ENCODE data around the gene SPIN2B.
"Not testable (repeated sequence)": the region's sequence is repeated elsewhere in the genome, so short reads cannot be mapped to it uniquely, and the experiment has no call there.

Gene SPIN2B

DNA sequence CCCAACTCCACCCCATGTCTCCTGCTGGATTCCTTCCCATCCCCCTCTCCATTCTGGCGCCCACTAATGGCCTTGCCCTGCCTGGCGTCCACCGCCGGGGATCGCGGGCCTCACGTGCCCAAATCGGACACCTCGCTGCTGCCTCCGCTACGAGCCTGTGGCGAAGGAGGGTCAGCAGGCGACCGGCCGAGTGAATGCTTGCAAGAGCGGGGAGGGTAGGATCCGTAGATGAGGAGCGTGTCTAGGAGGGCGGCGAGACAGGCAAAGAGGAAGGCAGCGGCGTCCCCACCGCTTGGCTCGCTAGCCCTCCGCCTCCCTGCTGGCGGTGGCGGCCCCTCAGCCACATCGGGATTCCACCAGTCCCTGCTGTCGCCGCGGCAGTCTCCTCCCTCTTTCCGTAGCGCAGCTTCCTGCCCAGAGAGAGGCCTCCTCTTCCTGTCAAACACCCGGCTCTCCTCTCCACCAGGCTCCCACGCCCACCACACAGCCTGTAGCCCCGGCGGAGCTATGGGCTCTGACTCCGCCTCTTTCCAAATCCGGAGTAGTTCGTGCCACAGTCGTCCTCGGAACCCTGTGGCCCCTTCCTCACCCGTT, at the start of gene SPIN2B:
Gene SPIN2B, minus strand, starts transcription at position 387 of the 594 bp plus-strand sequence.
- DNase-seq = peak; percentile 79

DNA sequence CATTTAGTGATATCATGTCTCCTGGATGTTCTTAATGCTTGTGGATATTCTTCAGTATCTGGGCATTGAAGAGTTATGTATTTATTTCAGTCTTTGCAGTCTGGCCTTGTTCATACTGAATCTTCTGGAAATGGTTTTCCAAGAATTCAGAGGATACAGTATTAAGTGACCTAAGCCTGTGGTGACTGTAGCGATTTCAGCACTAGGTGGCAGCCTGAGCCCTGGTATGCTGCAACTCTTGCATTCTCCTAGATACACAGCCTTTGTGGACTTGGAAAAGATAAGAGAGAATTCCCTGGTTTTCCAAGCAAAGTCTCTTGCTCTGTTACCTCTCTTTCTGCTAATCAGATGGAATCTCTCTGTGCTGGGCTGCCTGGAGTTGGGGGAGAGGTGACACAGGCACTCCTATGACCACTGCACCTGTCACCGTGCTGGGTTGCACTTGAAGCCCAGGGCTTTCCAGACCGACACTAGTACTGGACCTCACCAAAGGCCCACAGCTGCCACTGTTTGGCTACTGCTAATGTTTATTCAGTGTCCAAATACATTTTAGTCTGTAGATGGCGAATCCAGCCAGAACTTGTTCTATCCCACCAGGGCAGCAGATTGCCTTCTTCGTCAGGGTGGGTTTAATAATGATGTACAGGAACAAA, 35.2 kb upstream of the SPIN2B start:
- DNase-seq = no peak

DNA sequence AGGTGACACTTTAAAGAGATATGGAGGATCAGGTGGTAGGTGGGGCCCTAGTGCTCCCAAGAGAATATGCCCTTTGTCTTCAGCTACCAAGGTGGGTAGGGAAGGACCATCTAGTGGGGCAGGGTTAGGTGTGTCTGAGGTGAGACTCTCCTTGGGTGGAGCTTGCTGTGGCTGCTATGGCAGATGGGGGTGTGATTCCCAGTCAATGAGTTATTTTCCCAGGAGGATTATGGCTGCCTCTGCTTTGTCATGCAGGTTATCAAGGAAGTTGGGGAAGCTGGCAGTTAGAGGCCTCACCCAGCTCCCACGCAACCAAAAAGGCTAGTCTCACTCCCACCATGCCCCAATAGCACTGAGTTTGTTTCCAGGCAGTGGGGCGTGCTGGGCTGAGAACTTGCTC, 33.8 kb upstream of the SPIN2B start:
- DNase-seq = no peak

DNA sequence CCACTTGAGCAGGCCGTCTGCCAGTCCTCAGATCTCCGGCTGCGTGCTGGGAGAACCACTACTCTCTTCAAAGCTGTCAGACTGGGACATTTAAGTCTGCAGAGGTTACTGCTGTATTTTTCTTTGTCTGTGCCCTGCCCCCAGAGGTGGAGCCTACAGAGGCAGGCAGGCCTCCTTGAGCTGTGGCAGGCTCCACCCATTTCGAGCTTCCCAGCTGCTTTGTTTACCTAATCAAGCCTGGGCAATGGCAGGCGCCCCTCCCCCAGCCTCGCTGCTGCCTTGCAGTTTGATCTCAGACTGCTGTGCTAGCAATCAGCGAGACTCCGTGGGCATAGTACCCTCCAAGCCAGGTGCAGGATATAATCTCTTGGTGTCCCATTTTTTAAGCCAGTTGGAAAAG, 30.9 kb upstream of the SPIN2B start:
- not testable (repeated sequence) for DNase-seq

DNA sequence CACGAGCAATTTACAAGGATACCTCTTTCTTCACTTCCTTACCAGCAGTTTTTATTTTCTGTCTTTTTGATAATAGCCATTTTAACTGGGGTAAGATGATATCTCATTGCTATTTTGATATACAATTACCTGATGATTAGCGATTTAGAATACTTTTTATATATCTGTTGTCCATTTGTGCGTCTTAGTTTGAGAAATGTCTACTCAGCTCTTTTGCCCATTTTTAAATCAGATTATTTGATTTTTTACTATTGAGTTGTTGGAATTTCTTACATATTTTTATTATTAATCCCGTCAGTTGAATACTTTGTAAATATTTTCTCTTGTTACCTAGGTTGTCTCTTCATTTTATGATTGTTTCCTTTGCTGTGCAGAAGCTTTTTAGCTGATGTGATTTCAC, 17.3 kb upstream of the SPIN2B start:
- no peak for DNase-seq

DNA sequence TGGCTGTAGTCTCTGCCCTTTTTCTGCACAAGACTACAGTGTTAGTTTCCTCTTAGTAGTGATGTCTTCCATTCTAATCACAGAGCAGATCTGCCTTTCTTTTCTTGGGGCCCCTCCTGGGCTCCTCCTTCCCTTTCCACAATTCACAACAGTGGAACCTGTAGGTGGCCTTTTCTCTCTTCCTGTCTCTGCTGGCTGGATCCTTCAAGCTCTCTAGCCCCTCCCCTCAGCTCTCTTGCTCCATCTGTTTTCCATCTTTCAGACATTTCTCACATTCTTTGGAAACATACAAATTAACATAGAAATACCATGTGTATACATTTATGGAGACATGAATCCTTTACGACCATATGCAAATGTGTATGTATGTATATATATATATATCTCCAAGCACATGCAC, 16.2 kb upstream of the SPIN2B start:
- DNase-seq = no peak

DNA sequence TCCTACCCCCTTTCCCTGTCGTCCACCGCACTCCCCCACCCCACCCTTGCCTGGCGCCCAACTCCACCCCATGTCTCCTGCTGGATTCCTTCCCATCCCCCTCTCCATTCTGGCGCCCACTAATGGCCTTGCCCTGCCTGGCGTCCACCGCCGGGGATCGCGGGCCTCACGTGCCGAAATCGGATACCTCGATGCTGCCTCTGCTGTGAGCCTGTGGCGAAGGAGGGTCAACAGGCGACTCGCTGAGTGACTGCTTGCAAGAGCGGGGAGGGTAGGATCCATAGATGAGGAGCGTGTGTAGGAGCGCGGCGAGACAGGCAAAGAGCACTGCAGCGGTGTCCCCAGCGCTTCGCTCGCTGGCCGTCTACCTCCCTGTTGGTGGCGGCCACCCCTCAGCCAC, 15.7 kb upstream of the SPIN2B start, which contains the start of gene SPIN2A:
Gene SPIN2A, minus strand, starts transcription at position 325 of the 400 bp plus-strand sequence. CDS start 800 bp downstream, outside the sequence.
- DNase-seq = not testable (repeated sequence)

DNA sequence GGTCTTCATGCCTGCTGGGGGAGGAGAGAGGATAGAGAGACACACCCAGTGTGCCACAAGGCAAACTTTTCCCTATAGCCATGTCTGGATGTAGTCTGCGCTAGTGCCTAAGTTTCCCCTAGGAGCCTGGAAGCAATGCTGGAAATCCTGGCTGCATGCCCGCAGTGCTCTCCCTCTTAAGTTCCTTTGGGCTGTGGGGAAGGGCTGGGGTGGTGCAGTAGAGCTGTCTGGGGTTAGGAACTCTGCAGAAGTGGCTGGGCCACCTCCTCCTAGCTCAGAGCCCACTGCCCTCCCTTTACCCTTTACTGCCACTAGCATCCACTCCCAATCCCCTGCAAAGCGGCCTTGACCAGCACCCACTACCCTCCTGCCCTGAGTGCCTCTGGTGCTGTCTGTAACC, 15.2 kb upstream of the SPIN2B start:
- not testable (repeated sequence) for DNase-seq

DNA sequence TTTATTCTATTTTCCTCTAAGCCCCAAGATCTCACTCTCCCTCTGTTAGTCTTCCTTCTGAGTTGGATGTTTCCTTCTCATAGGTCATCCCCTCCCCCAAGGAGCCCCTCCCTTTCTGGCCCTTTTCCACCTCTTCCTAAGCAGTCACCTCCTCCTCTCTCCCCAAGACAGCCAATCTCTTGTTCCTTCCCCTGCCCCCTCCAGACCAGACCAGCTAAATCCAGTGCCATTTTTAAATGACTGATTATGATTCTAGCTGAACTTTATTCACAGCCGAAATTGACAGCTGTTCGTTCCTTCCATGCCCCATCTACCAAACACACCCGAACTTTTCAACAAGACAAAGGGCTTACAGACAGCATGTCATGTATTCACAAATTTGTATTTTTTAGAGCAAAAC, 13.9 kb upstream of the SPIN2B start:
- DNase-seq = no peak

DNA sequence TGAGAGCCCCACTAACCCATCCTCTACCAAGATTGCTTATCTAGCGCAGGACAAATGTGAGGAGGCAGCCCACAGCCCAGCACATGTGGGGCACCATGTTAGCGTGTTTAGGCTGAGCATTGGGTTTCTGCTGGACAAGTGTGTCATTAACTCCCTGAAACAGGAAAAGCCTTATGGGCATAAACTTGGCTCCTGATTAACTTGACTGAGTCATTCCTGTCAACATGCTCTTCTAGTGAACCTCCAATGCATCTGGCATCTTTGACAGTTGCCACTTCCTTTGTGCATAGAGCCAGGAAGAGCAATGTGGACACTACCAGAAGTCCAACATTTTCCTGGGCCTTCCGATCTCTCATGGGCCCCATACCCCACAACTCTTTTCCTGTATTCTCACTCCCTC, 13.4 kb upstream of the SPIN2B start:
- DNase-seq = no peak

DNA sequence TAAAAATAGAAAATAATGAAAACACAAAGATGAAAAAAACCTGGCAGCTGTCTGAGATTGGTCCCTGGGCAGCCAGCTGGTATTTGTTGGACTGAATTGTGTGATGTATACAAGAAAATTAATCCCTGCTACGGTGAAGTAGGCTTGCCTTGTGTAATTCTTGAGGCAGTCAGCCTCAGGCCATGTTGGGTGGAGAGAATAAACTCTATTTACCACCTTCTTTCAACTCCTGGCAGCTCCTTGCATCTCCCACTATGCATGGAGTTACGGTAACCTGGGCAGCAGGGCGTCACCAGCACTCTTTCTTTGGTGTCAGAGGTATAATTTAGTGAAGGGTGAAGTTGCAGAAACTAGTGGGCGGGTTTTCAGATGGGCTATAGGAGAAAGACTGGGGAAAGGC, 12.4 kb upstream of the SPIN2B start:
- DNase-seq = no peak

DNA sequence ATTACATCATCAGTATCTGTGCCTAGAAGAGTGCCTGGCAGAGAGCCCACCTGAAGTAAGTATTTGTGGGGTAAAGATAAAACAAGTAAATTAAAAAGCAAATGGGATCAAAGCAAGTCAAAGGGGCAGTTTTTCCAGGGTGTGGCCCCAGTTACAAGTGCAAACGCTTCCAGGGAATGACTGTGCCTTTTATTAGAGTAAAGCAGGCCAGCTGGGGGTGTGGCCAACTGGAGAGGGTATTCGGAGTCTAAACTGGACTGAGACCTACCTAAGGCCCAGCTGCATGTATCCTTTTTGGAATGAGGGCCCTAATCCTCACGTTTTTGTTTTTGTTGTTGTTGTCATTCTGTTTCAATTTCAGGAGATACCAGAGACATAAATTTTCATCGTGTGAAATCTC, 11.9 kb upstream of the SPIN2B start:
- not testable (repeated sequence) for DNase-seq

DNA sequence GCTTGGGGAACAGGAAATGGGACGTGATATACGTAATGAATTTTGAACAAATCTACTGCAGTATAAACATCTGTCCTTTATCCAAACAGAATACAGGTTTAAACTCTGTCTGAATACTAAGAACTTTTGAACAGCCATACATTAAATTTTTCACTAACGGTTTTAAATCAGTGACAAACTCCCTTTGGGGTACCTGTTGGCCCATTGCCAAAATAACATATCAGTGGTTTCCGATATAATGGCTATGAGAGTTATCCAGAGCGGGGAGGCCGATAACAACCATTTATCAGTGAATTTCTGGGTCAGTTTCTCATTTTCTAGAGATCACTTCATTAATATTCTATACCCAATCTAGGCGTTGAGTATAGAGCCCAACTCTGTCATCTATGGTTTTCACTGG, 10.7 kb upstream of the SPIN2B start:
- DNase-seq = no peak

DNA sequence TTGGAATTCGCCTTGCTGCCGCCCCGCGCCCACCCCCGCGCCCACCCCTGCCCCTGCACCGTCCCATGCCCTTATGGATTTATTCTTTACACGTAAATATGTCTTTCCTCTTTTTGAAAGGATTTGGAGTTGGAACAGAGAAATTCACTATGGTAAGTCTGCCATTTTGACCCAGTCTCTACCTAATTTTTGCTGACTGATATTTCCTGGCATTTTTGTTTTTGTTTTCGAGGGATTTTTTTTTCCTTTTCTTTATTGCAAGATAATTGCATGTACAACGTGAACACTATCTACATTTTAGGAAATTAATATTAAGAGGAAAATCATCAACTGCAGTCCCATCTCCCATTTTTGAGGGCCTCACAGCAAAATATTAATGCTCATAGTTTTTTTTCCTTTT, 468 bp upstream of the SPIN2B start:
- DNase-seq = no peak

DNA sequence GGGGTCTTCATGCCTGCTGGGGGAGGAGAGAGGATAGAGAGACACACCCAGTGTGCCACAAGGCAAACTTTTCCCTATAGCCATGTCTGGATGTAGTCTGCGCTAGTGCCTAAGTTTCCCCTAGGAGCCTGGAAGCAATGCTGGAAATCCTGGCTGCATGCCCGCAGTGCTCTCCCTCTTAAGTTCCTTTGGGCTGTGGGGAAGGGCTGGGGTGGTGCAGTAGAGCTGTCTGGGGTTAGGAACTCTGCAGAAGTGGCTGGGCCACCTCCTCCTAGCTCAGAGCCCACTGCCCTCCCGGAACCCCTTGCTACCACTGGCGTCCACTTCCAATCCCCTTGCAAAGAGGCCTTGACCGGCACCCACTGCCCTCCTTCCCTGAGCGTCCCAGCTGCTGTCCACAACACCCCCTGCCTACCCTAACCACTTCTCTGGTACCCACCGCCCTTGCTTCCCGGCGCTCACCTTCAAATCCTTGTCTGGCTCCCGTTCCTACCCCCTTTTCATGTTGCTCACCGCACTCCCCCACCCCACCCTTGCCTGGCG, 658 bp downstream of the SPIN2B start:
- DNase-seq = not testable (repeated sequence)

DNA sequence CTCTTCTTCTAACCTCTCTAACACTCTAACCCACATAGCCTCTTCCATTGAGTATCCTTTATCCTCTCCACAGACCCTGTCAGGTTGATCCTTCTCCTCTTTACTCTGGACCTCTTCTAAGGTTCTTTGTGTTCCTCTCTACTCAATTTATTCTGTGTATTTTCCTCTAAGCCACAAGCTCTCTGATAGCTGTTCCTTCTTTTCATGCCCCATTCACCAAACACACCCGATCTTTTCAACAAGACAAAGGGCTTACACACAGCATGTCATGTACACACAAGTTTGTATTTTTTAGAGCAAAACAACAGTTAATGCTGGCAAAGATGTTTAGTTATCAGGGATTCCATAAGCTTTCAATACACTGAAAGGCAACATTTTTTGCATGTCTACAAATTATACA, 1.9 kb downstream of the SPIN2B start:
- DNase-seq = no peak

DNA sequence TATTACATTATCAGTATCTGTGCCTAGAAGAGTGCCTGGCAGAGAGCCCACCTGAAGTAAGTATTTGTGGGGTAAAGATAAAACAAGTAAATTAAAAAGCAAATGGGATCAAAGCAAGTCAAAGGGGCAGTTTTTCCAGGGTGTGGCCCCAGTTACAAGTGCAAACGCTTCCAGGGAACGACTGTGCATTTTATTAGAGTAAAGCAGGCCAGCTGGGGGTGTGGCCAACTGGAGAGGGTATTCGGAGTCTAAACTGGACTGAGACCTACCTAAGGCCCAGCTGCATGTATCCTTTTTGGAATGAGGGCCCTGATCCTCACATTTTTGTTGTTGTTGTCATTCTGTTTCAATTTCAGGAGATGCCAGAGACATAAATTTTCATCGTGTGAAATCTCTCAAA, 3.8 kb downstream of the SPIN2B start:
- not testable (repeated sequence) for DNase-seq

DNA sequence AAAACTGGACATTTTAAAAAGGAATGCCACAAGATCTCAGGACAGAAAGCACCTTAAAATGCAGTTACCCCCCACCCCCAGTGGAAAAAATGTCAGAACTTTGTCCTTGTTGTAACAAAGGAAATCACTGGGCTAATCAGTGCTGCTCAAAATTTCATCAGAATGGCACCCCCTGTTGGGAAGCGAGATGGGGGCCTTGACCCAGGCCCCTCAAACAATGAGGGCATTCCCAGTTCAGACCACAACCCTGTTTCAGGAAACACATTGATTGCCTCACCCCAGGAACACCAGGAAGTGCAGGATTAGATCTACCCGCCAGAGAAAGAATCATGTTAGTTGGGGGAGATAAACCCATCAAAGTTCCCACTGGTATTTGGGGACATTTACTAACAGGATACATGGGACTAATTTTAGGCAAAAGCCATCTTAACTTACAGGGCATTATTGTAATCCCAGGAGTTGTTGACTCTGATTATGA, 16.4 kb downstream of the SPIN2B start:
- DNase-seq = no peak

DNA sequence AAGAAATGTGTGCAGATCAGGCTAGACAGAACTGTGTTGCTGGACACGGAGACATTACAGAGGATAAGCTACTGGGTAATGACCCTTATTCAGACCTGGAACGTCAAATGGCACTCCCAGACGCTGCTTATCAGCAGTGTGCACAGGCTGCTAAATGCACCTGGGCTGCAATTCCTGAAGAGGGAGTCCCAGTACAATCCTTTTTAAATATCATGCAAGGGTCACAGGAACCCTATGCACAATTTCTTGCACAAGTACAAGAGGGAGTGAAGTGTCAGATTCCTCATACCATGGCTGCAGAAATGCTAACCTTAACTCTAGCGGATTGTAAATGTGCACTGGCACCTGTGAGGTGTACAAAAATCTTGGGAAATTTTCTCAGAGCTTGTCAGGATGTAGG, 16.9 kb downstream of the SPIN2B start:
- DNase-seq = no peak

DNA sequence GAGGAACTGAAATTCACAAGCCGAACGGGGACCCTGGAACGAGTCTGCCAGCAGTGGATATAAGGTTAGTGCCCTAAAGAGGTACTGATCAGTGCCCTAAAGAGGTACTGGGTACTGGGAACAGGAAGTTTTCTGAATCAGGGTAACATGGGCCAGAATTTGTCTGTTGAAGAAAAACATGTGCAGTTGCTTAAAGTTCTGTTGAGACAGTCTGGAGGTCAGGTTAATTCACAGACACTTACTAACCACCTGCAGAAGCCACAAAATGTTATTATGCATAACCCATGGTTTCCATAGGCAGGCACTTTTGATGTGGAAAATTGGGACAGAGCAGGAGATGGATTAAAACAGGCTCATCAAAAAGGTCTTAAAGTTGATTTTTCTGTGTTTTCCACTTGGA, 17.9 kb downstream of the SPIN2B start:
- peak; percentile 24 for DNase-seq

DNA sequence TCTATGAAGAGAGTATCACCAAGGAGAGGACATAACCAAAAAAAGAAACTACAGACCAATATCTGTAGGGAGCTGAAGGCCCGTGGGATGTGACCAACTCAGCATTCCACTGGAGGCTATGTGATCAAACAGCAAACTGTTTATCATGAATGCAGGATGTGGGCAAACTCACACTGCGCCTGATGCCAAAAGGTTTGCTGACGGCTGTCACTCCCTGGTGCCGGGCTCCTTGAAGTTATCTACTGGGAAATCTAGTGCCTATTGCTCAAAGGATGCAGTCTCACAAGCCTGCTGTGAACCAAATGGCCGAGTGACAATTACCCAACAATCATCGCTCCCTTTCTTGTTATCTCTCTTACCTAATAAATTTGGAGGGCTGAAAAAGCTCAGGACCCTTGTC, 18.4 kb downstream of the SPIN2B start:
- not testable (repeated sequence) for DNase-seq

DNA sequence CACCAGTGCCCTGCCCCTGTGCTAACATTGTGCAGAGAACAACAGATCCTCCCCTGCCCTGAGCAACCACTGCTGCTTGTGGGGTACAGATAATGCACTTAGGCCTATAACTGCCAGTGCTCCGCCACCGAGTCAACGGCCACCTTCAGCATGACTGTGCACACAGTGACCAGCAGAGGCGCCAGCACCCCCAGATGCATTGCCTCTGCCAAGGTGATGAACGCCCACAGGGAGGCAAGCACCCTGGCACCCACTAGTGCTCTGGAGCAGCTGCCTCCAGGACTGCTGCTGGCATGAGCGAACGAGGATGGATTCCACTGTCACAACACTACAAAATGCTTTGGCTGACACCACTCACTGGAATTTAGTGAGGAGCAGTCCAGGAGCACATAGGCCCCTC, 38.2 kb downstream of the SPIN2B start:
- DNase-seq = no peak

DNA sequence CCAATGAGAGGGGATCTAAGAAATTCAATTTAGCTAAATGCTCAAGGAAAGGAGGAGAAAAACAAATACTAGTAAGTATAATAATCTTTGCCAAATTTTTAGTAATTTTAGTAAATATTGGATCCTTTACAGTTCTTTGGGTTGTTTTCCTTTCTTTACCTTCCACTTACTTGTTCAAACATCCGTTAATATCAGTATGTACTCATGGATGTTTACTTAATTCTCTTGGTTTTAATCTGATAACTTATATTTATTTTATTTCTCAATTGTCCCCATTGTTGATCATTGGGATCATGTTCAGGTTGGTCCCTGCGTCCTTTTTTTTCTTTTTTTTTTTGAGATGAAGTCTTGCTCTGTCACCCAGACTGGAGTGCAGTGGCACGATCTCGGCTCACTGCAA, 46.9 kb downstream of the SPIN2B start:
- DNase-seq = no peak

DNA sequence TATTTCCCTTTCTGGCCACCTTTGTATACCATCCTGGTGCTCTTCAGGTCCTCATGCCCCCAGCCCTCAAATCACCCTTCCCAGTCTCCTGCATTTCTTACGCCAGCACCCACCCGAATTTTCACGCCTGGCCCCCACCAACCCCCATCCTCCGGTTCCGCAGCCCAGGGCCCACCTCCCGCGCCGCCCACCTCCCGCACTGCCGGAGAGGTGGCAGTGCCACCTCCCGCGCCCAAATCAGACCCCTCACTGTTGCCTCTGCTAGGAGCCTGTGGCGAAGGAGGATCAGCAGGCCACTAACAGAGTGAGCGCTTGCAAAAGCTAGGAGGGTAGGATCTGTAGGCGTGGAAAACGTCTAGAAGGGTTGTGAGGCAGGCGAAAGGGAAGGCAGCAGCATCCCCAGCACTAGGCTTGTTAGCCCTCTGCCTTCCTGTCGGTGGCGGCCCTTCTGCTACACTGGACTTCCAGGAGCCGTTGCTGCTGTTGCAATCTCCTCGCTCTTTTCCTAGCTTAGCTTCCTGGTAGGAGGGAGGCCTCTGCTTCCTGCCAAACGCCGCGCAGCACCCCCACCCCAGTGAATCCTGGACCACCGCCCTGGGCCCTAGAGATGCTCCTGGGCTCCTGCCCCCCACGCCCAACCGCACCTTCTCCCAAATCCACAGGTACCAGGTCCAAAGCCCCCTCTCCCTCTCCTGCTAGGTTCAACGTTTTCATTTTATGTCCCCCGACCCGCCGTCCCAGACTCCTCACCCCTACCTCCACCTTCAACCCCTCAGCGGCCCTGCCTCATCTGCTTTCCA, 51.0 kb downstream of the SPIN2B start:
- no peak for DNase-seq

Measured in MV-4-11 (cell line).